Left ventricle myocardium inferior (tissue), 1 donor: ENCODE data around the gene LRFN5. TPM values are rescaled to one million over a fixed set of nuclear protein-coding genes. Genes with fewer than 3 reads are reported as not detected.

Experiments used
- DNase-seq: peaks from one replicate; pipeline ENCODE4 v3.0.0-alpha.2; 2020
- H3K27ac ChIP-seq: fragments of 200-600 bp; replicated peaks from 2 replicates; pipeline ENCODE4 v1.8.0; 2021
- H3K27me3 ChIP-seq: fragments of 200-600 bp; 2 replicates; pipeline ENCODE4 v1.8.0; 2021; ENCODE audit warnings: low read depth
- H3K36me3 ChIP-seq: fragments of 200-600 bp; 2 replicates; pipeline ENCODE4 v1.8.0; 2021
- H3K4me1 ChIP-seq: fragments of 200-600 bp; 2 replicates; pipeline ENCODE4 v1.8.0; 2021
- H3K4me3 ChIP-seq: fragments of 200-600 bp; 2 replicates; pipeline ENCODE4 v1.8.0; 2021; ENCODE audit warnings: mild to moderate bottlenecking, moderate library complexity
- H3K9me3 ChIP-seq: fragments of 200-600 bp; replicated peaks from 2 replicates; pipeline ENCODE4 v1.8.0; 2021
- CTCF ChIP-seq: fragments of 200-600 bp; IDR thresholded peaks from 2 replicates; pipeline ENCODE4 v1.8.0; 2021; ENCODE audit warnings: antibody characterized with exemption, mild to moderate bottlenecking, borderline replicate concordance
- intact Hi-C: fragments of 100-400 bp; cut with micrococcal nuclease; formaldehyde crosslinking; loops from one replicate; pipeline ENCODE4 v1.11.0; 2022
- total RNA-seq: library from RNA; stranded (reverse); fragmentation: NEBNext Ultra II Directional; extraction: Animal tissue kit (Norgen Biotek cat#: 25700); gene quantifications from one replicate; pipeline ENCODE4 v1.2.1, GENCODE V29; 2021
- donor health status: DM: no; HTN: yes; CAD: no; lungs with severe emphysema.

Gene LRFN5
- total RNA-seq, 1 donor from 2014 or later: 0.30 TPM

GRCh38 chr14:41859336-41859735, 252.7 kb downstream of the LRFN5 start:
- intact Hi-C loops: no loop called here

GRCh38 chr14:41860586-41860985, 253.9 kb downstream of the LRFN5 start:
- TF ChIP-seq CTCF: no peak
- H3K9me3 ChIP-seq: no peaks in the 10 kb centered on the region
- no peaks in the 10 kb centered on the region for H3K4me1 ChIP-seq
- no peak overlapping the region for H3K27ac ChIP-seq
- no peak overlapping the region for H3K4me3 ChIP-seq
- H3K27me3 ChIP-seq: no peaks in the 10 kb centered on the region
- H3K36me3 ChIP-seq: no peaks in the 10 kb centered on the region
- DNase-seq: no peak
- intact Hi-C loops: no loop called here

More at GRCh38 chr14:41859336-41859735, 252.7 kb downstream of the LRFN5 start:
- Histone ChIP-seq H3K4me1 (no peaks in the 10 kb centered on the region), H3K27ac (no peak overlapping the region), H3K9me3 (no peaks in the 10 kb centered on the region), H3K4me3 (no peak overlapping the region), H3K36me3 (no peaks in the 10 kb centered on the region), H3K27me3 (no peaks in the 10 kb centered on the region)
- no peak for TF ChIP-seq CTCF
- no peak for DNase-seq

- no peaks in the 10 kb centered on the region for H3K27me3 ChIP-seq
- TF ChIP-seq CTCF: no peak
- H3K27ac ChIP-seq: no peak overlapping the region
- H3K4me3 ChIP-seq: no peak overlapping the region
- H3K9me3 ChIP-seq: peaks cover 3% of the 10 kb centered on the region
- intact Hi-C loops: no loop called here
- no peak for DNase-seq
- no peaks in the 10 kb centered on the region for H3K4me1 ChIP-seq
- no peaks in the 10 kb centered on the region for H3K36me3 ChIP-seq
Measured at GRCh38 chr14:41865894-41866293, 259.2 kb downstream of the LRFN5 start.

GRCh38 chr14:41868396-41868795, 261.7 kb downstream of the LRFN5 start:
- Histone ChIP-seq H3K9me3 (peaks cover 3% of the 10 kb centered on the region), H3K27me3 (no peaks in the 10 kb centered on the region), H3K4me3 (no peak overlapping the region), H3K36me3 (no peaks in the 10 kb centered on the region), H3K4me1 (no peaks in the 10 kb centered on the region), H3K27ac (no peak overlapping the region)
- intact Hi-C loops: no loop called here
- no peak for DNase-seq
- no peak for TF ChIP-seq CTCF

GRCh38 chr14:41872931-41873685, 266.4 kb downstream of the LRFN5 start:
- peaks cover 3% of the 10 kb centered on the region for H3K9me3 ChIP-seq
- intact Hi-C loops: no loop called here

More at GRCh38 chr14:41872931-41873685, 266.4 kb downstream of the LRFN5 start:
- Histone ChIP-seq H3K4me1 (no peaks in the 10 kb centered on the region), H3K27ac (no peak overlapping the region), H3K36me3 (no peaks in the 10 kb centered on the region), H3K27me3 (no peaks in the 10 kb centered on the region), H3K4me3 (no peak overlapping the region)
- DNase-seq: no peak
- TF ChIP-seq CTCF: no peak
